ENCODE data around the gene COL23A1. TPM values are rescaled to one million over a fixed set of nuclear protein-coding genes. Genes with fewer than 3 reads are reported as not detected.

COL23A1 gene
- polyA plus RNA-seq, 1 donor (not counting 4 experiments of a cell fraction or from before 2014, with no cell fraction given): not detected

DNA sequence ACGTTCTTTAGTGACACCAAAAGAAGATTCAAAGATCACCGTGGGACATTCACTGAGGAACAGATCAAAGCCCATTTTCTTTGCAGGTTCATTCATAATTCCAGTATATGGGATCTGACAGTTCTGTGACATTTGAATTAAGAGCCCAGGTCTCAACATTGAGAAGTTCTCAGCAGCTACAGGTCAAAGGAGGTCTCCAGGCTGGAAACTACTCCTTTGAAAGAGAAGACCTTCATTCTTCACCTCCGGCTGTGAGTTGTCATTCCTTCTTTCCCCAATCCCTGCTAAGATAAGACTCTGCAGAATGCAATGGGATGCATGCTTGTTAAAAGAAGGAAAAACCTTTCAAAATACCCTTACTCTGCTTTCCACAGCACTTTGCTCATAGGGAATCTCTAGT, 79.0 kb downstream of the COL23A1 start:
- H3K9ac ChIP-seq (ENCODE audit: control insufficient read depth, extremely low read depth, insufficient read depth, low read length): no peak overlapping the region
- no peak overlapping the region for H3K4me3 ChIP-seq (ENCODE audit: control insufficient read depth in 2 of 3, extremely low read depth in 1 of 3, insufficient read depth in 2 of 3, low read depth in 1 of 3, low read length in 3 of 3)
- dilution Hi-C loops (cut with MboI; ENCODE audit: extremely low pct_ligation_motif_present, low sequenced_read_pairs): no loop called here
- no peaks in the 10 kb centered on the region for H4K20me1 ChIP-seq (ENCODE audit: control insufficient read depth, extremely low read depth, insufficient read depth, low read length)
- no peak for DNase-seq (ENCODE audit: low read depth, low spot score)
- no peak overlapping the region for H3K4me2 ChIP-seq (ENCODE audit: control insufficient read depth, extremely low read depth, insufficient read depth, low read depth, low read length)
- H3K36me3 ChIP-seq (ENCODE audit: control insufficient read depth in 2 of 2, extremely low read depth in 1 of 2, insufficient read depth in 2 of 2, low read length in 2 of 2): no peaks in the 10 kb centered on the region
- no peak overlapping the region for H3K27ac ChIP-seq (ENCODE audit: control insufficient read depth, insufficient read depth, low read length)
- no peaks in the 10 kb centered on the region for H3K79me2 ChIP-seq (ENCODE audit: control insufficient read depth, insufficient read depth, low read length)
- no peaks in the 10 kb centered on the region for H3K4me1 ChIP-seq (ENCODE audit: control insufficient read depth, extremely low read depth, insufficient read depth, low read length)
- no peaks in the 10 kb centered on the region for H3K27me3 ChIP-seq (ENCODE audit: control insufficient read depth, extremely low read depth, insufficient read depth, low read length)
- H3K9me1 ChIP-seq (ENCODE audit: control insufficient read depth, extremely low read depth, insufficient read depth, low read length): no peaks in the 10 kb centered on the region
- no peak for FAIRE-seq
- TF ChIP-seq EZH2 (IDR thresholded peaks at IDR 0.05; ENCODE audit: low read length): no peak
- TF ChIP-seq, protein P1, sequence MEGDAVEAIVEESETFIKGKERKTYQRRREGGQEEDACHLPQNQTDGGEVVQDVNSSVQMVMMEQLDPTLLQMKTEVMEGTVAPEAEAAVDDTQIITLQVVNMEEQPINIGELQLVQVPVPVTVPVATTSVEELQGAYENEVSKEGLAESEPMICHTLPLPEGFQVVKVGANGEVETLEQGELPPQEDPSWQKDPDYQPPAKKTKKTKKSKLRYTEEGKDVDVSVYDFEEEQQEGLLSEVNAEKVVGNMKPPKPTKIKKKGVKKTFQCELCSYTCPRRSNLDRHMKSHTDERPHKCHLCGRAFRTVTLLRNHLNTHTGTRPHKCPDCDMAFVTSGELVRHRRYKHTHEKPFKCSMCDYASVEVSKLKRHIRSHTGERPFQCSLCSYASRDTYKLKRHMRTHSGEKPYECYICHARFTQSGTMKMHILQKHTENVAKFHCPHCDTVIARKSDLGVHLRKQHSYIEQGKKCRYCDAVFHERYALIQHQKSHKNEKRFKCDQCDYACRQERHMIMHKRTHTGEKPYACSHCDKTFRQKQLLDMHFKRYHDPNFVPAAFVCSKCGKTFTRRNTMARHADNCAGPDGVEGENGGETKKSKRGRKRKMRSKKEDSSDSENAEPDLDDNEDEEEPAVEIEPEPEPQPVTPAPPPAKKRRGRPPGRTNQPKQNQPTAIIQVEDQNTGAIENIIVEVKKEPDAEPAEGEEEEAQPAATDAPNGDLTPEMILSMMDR (optimal IDR thresholded peaks at IDR 0.05 in 1 of 3, IDR thresholded peaks at IDR 0.05 in 1 of 3, conservative IDR thresholded peaks at IDR 0.05 in 1 of 3; ENCODE audit: extremely low read depth in 1 of 3, insufficient read depth in 2 of 3, low read length in 3 of 3): no peak
- no peaks in the 10 kb centered on the region for H3K9me3 ChIP-seq (ENCODE audit: control insufficient read depth, low read depth, low read length)
- H2AFZ ChIP-seq (ENCODE audit: control insufficient read depth, low read length): no peak overlapping the region

DNA sequence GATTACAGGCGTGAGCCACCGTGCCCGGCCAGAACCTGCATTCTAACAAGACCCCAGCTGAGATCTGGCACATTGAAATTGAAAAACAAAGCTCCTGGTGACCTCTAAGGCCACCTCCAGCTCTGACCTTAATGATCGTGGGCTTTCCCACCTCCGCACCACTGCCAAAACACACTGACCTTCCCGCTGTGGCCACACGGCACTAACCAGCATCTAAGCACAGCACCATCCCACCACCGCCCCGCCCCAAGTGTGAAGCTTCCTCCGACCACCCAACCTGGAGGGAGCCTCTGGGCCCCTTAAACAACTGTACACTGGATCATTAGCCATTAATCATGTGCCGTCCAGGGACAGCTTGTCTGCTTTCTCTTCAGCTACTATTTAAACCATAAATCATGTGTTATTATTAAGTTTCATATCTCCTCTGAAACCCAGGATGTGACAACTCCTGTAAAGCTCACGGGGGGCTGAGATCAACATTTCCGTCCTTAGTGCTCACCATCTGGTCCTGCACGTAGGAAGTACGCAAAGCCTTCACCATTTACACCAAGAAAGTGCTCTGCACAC, 80.6 kb downstream of the COL23A1 start:
- Histone ChIP-seq H3K27ac (ENCODE audit: control insufficient read depth, insufficient read depth, low read length) (no peak overlapping the region), H3K79me2 (ENCODE audit: control insufficient read depth, insufficient read depth, low read length) (no peaks in the 10 kb centered on the region), H2AFZ (ENCODE audit: control insufficient read depth, low read length) (no peak overlapping the region), H4K20me1 (ENCODE audit: control insufficient read depth, extremely low read depth, insufficient read depth, low read length) (no peaks in the 10 kb centered on the region), H3K9ac (ENCODE audit: control insufficient read depth, extremely low read depth, insufficient read depth, low read length) (no peak overlapping the region), H3K36me3 (ENCODE audit: control insufficient read depth in 2 of 2, extremely low read depth in 1 of 2, insufficient read depth in 2 of 2, low read length in 2 of 2) (no peaks in the 10 kb centered on the region), H3K4me3 (ENCODE audit: control insufficient read depth in 2 of 3, extremely low read depth in 1 of 3, insufficient read depth in 2 of 3, low read depth in 1 of 3, low read length in 3 of 3) (no peak overlapping the region), H3K9me1 (ENCODE audit: control insufficient read depth, extremely low read depth, insufficient read depth, low read length) (no peaks in the 10 kb centered on the region), H3K4me2 (ENCODE audit: control insufficient read depth, extremely low read depth, insufficient read depth, low read depth, low read length) (no peak overlapping the region), H3K4me1 (ENCODE audit: control insufficient read depth, extremely low read depth, insufficient read depth, low read length) (no peaks in the 10 kb centered on the region), H3K27me3 (ENCODE audit: control insufficient read depth, extremely low read depth, insufficient read depth, low read length) (no peaks in the 10 kb centered on the region), H3K9me3 (ENCODE audit: control insufficient read depth, low read depth, low read length) (no peaks in the 10 kb centered on the region)
- TF ChIP-seq, protein P1 (optimal IDR thresholded peaks at IDR 0.05 in 1 of 3, IDR thresholded peaks at IDR 0.05 in 1 of 3, conservative IDR thresholded peaks at IDR 0.05 in 1 of 3; ENCODE audit: extremely low read depth in 1 of 3, insufficient read depth in 2 of 3, low read length in 3 of 3): no peak
- TF ChIP-seq EZH2 (IDR thresholded peaks at IDR 0.05; ENCODE audit: low read length): no peak
- dilution Hi-C loops (cut with MboI; ENCODE audit: extremely low pct_ligation_motif_present, low sequenced_read_pairs): no loop called here
- DNase-seq (ENCODE audit: low read depth, low spot score) (no peak), FAIRE-seq (no peak)
